Measurements from ENCODE around the gene GRM5. TPM values are rescaled to one million over a fixed set of nuclear protein-coding genes. Genes with fewer than 3 reads are reported as not detected.
"Not testable (repeated sequence)": the region's sequence is repeated elsewhere in the genome, so short reads cannot be mapped to it uniquely, and the experiment has no call there.

GRM5 gene
- total RNA-seq, 1 donor from 2014 or later, result not detected

DNA sequence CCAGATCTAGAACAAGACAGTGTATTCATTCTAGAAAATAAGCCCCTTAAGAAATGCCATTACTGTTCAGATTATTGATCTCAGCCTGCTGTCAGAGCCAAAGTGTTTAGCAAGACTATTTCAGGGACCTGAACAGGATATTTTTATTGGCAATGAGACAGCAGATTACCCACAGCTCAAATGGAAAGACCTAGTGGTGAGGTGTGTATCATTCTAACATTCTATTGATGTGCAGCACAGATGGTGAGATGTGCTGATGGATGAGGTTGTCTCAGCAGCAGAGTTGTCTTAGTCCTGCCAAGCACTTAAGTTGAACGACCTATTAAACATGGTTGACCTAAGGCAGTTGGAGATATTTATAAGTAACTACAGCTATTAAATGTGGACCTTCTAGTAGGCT lies 219.5 kb downstream of the GRM5 start:
- not testable (repeated sequence) for H3K9me3 ChIP-seq (ENCODE audit: control insufficient read depth in 3 of 3, low read length in 3 of 3); H3K27ac ChIP-seq (ENCODE audit: low read depth, low read length); H3K4me1 ChIP-seq (ENCODE audit: control insufficient read depth in 3 of 3, insufficient read depth in 3 of 3, low read length in 3 of 3); H3K4me3 ChIP-seq (ENCODE audit: low read length in 3 of 3); H3K27me3 ChIP-seq (ENCODE audit: control insufficient read depth in 3 of 3, insufficient read depth in 3 of 3, low read length in 3 of 3); H3K9ac ChIP-seq (ENCODE audit: low read depth in 1 of 3, low read length in 3 of 3); H3K36me3 ChIP-seq (ENCODE audit: control insufficient read depth in 3 of 3, insufficient read depth in 3 of 3, low read length in 3 of 3)

DNA sequence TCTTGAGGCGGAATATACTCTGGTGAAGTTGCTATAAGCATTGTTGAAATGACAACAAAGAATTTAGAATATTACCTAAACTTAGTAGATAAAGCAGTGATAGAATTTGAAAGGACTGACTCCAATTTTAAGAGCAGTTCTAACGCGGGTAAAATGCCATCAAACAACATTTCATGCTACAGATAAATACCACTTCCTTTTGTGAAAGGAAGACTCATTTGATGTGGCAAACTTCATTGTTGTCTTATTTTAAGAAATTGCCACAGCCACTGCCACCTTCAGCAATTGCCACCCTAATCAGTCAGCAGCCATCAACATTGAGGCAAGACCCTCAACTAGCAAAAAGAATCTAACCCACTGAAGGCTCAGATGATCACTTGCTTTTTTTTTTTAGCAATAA lies 220.8 kb downstream of the GRM5 start:
- H3K27me3 ChIP-seq (ENCODE audit: control insufficient read depth in 3 of 3, insufficient read depth in 3 of 3, low read length in 3 of 3), result not testable (repeated sequence)

GRCh38 chr11:88843766-88844426 lies 221.9 kb downstream of the GRM5 start:
- H3K9me3 ChIP-seq (ENCODE audit: control insufficient read depth in 3 of 3, low read length in 3 of 3); H3K4me1 ChIP-seq (ENCODE audit: control insufficient read depth in 3 of 3, insufficient read depth in 3 of 3, low read length in 3 of 3); H3K36me3 ChIP-seq (ENCODE audit: control insufficient read depth in 3 of 3, insufficient read depth in 3 of 3, low read length in 3 of 3); H3K27me3 ChIP-seq (ENCODE audit: control insufficient read depth in 3 of 3, insufficient read depth in 3 of 3, low read length in 3 of 3); H3K9ac ChIP-seq (ENCODE audit: low read depth in 1 of 3, low read length in 3 of 3); H3K27ac ChIP-seq (ENCODE audit: low read depth, low read length); H3K4me3 ChIP-seq (ENCODE audit: low read length in 3 of 3): not testable (repeated sequence)

More for the DNA sequence above, 220.8 kb downstream of the GRM5 start:
- H3K9me3 ChIP-seq (ENCODE audit: control insufficient read depth in 3 of 3, low read length in 3 of 3); H3K4me3 ChIP-seq (ENCODE audit: low read length in 3 of 3); H3K27ac ChIP-seq (ENCODE audit: low read depth, low read length); H3K4me1 ChIP-seq (ENCODE audit: control insufficient read depth in 3 of 3, insufficient read depth in 3 of 3, low read length in 3 of 3); H3K36me3 ChIP-seq (ENCODE audit: control insufficient read depth in 3 of 3, insufficient read depth in 3 of 3, low read length in 3 of 3); H3K9ac ChIP-seq (ENCODE audit: low read depth in 1 of 3, low read length in 3 of 3): not testable (repeated sequence)

- not testable (repeated sequence) for H3K36me3 ChIP-seq (ENCODE audit: control insufficient read depth in 3 of 3, insufficient read depth in 3 of 3, low read length in 3 of 3); H3K9ac ChIP-seq (ENCODE audit: low read depth in 1 of 3, low read length in 3 of 3); H3K27ac ChIP-seq (ENCODE audit: low read depth, low read length); H3K4me1 ChIP-seq (ENCODE audit: control insufficient read depth in 3 of 3, insufficient read depth in 3 of 3, low read length in 3 of 3); H3K4me3 ChIP-seq (ENCODE audit: low read length in 3 of 3); H3K27me3 ChIP-seq (ENCODE audit: control insufficient read depth in 3 of 3, insufficient read depth in 3 of 3, low read length in 3 of 3); H3K9me3 ChIP-seq (ENCODE audit: control insufficient read depth in 3 of 3, low read length in 3 of 3)
These were observed 227.6 kb downstream of the GRM5 start for GRCh38 chr11:88838139-88838538.

GRCh38 chr11:88835709-88836108 lies 230.1 kb downstream of the GRM5 start:
- not testable (repeated sequence) for H3K4me1 ChIP-seq (ENCODE audit: control insufficient read depth in 3 of 3, insufficient read depth in 3 of 3, low read length in 3 of 3); H3K9me3 ChIP-seq (ENCODE audit: control insufficient read depth in 3 of 3, low read length in 3 of 3); H3K27ac ChIP-seq (ENCODE audit: low read depth, low read length); H3K9ac ChIP-seq (ENCODE audit: low read depth in 1 of 3, low read length in 3 of 3); H3K36me3 ChIP-seq (ENCODE audit: control insufficient read depth in 3 of 3, insufficient read depth in 3 of 3, low read length in 3 of 3); H3K4me3 ChIP-seq (ENCODE audit: low read length in 3 of 3); H3K27me3 ChIP-seq (ENCODE audit: control insufficient read depth in 3 of 3, insufficient read depth in 3 of 3, low read length in 3 of 3)

GRCh38 chr11:88831303-88831890 lies 234.4 kb downstream of the GRM5 start:
- H3K9ac ChIP-seq (ENCODE audit: low read depth in 1 of 3, low read length in 3 of 3), result no peak overlapping the region

DNA sequence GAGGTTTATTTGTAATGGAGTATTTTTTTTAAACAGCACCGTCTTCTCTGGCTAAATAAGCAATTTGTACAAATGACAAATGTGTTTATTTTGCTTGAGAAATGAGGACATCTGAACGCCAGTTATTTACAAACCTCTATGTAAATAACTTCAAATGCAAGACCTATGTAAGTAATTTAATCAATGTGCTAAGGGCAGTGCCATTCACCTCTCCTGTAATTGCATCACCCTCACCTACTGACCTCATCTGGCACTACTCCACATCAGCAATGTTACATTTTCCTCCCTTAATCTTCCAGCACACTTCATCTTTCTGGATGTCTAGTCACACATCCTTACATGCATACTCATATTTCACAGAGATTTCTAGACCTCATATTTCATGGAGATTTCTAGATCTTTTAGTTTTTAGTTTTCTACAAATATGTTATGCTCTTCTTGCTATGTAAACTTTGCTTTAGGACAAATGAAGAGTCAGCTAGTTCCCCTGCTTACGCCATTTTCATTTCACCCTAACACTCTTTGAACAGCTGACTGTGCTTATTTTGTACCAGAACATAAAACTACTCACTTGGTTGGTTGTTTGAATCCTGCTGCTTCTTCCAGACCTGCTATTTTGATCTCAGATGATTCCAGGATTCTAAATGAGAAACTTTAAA lies 238.6 kb downstream of the GRM5 start:
- no peaks in the 10 kb centered on the region for H3K36me3 ChIP-seq (ENCODE audit: control insufficient read depth in 3 of 3, insufficient read depth in 3 of 3, low read length in 3 of 3)
- H3K9me3 ChIP-seq (ENCODE audit: control insufficient read depth in 3 of 3, low read length in 3 of 3), result no peaks in the 10 kb centered on the region
- no peaks in the 10 kb centered on the region for H3K27me3 ChIP-seq (ENCODE audit: control insufficient read depth in 3 of 3, insufficient read depth in 3 of 3, low read length in 3 of 3)
- H3K4me1 ChIP-seq (ENCODE audit: control insufficient read depth in 3 of 3, insufficient read depth in 3 of 3, low read length in 3 of 3), result no peaks in the 10 kb centered on the region
- H3K4me3 ChIP-seq (ENCODE audit: low read length in 3 of 3), result no peak overlapping the region
- H3K9ac ChIP-seq (ENCODE audit: low read depth in 1 of 3, low read length in 3 of 3), result no peak overlapping the region
- H3K27ac ChIP-seq (ENCODE audit: low read depth, low read length), result no peak overlapping the region

More at GRCh38 chr11:88831303-88831890, 234.4 kb downstream of the GRM5 start:
- Histone ChIP-seq H3K4me3 (ENCODE audit: low read length in 3 of 3) (no peak overlapping the region), H3K27me3 (ENCODE audit: control insufficient read depth in 3 of 3, insufficient read depth in 3 of 3, low read length in 3 of 3) (no peaks in the 10 kb centered on the region), H3K9me3 (ENCODE audit: control insufficient read depth in 3 of 3, low read length in 3 of 3) (no peaks in the 10 kb centered on the region), H3K4me1 (ENCODE audit: control insufficient read depth in 3 of 3, insufficient read depth in 3 of 3, low read length in 3 of 3) (no peaks in the 10 kb centered on the region), H3K27ac (ENCODE audit: low read depth, low read length) (no peak overlapping the region), H3K36me3 (ENCODE audit: control insufficient read depth in 3 of 3, insufficient read depth in 3 of 3, low read length in 3 of 3) (no peaks in the 10 kb centered on the region)

DNA sequence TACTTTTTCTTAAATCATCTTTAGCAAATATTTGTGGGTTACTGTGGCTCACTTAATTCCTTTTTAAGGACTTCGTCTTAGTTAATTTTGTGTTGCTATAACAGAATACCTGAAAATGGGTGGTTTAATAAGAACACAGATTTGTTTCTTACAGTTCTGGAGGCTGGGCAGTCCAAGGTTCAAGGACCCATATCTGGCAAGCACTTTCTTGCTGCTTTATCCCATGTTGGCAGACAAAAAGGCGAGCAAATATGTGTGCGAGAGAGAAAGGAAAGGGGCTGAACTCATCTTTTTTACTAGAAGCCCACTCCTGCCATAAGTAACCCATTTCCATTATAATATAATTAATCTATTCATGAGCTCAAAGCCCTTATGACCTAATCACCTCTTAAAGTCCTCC lies 246.2 kb downstream of the GRM5 start:
- Histone ChIP-seq H3K36me3 (ENCODE audit: control insufficient read depth in 3 of 3, insufficient read depth in 3 of 3, low read length in 3 of 3) (no peaks in the 10 kb centered on the region), H3K4me3 (ENCODE audit: low read length in 3 of 3) (no peak overlapping the region), H3K4me1 (ENCODE audit: control insufficient read depth in 3 of 3, insufficient read depth in 3 of 3, low read length in 3 of 3) (no peaks in the 10 kb centered on the region), H3K9ac (ENCODE audit: low read depth in 1 of 3, low read length in 3 of 3) (no peak overlapping the region), H3K27ac (ENCODE audit: low read depth, low read length) (no peak overlapping the region), H3K9me3 (ENCODE audit: control insufficient read depth in 3 of 3, low read length in 3 of 3) (no peaks in the 10 kb centered on the region), H3K27me3 (ENCODE audit: control insufficient read depth in 3 of 3, insufficient read depth in 3 of 3, low read length in 3 of 3) (no peaks in the 10 kb centered on the region)

DNA sequence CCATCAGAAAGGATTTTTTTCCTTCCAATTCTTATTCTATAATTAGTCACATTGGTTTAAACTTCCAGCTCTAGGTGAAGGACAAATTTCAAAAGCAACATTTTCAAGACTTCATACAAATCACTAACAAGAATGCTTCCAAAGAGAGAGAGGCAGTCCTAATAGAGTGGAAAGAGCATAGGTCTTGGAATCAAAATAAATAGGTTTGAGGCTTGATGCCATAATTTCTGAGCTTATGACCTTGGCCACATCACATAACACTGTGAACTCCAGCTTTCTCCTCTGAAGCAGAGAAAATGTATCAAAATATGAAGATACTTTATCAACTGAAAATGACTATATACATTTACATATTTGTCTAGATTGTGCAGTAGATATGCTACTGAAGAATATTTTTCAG lies 246.8 kb downstream of the GRM5 start:
- H3K36me3 ChIP-seq (ENCODE audit: control insufficient read depth in 3 of 3, insufficient read depth in 3 of 3, low read length in 3 of 3), result no peaks in the 10 kb centered on the region
- no peaks in the 10 kb centered on the region for H3K9me3 ChIP-seq (ENCODE audit: control insufficient read depth in 3 of 3, low read length in 3 of 3)
- no peaks in the 10 kb centered on the region for H3K4me1 ChIP-seq (ENCODE audit: control insufficient read depth in 3 of 3, insufficient read depth in 3 of 3, low read length in 3 of 3)
- no peak overlapping the region for H3K27ac ChIP-seq (ENCODE audit: low read depth, low read length)
- H3K9ac ChIP-seq (ENCODE audit: low read depth in 1 of 3, low read length in 3 of 3), result no peak overlapping the region
- no peaks in the 10 kb centered on the region for H3K27me3 ChIP-seq (ENCODE audit: control insufficient read depth in 3 of 3, insufficient read depth in 3 of 3, low read length in 3 of 3)
- no peak overlapping the region for H3K4me3 ChIP-seq (ENCODE audit: low read length in 3 of 3)

- H3K27ac ChIP-seq (ENCODE audit: low read depth, low read length), result no peak overlapping the region
- no peaks in the 10 kb centered on the region for H3K36me3 ChIP-seq (ENCODE audit: control insufficient read depth in 3 of 3, insufficient read depth in 3 of 3, low read length in 3 of 3)
- H3K9ac ChIP-seq (ENCODE audit: low read depth in 1 of 3, low read length in 3 of 3), result no peak overlapping the region
- no peak overlapping the region for H3K4me3 ChIP-seq (ENCODE audit: low read length in 3 of 3)
- H3K4me1 ChIP-seq (ENCODE audit: control insufficient read depth in 3 of 3, insufficient read depth in 3 of 3, low read length in 3 of 3), result no peaks in the 10 kb centered on the region
- H3K27me3 ChIP-seq (ENCODE audit: control insufficient read depth in 3 of 3, insufficient read depth in 3 of 3, low read length in 3 of 3), result no peaks in the 10 kb centered on the region
- H3K9me3 ChIP-seq (ENCODE audit: control insufficient read depth in 3 of 3, low read length in 3 of 3), result peaks cover 0 to 2% (median 0%) of the 10 kb centered on the region in 3 donors
These were observed 250.3 kb downstream of the GRM5 start for GRCh38 chr11:88815505-88815904.
